Measurements from ENCODE around the gene TEX264.

The TEX264 gene

GRCh38 chr3:51750878-51751277 lies 79.8 kb downstream of the TEX264 start:
- DNase-seq (ENCODE audit: low read depth, low spot score): no peak

GRCh38 chr3:51751287-51751686 lies 80.2 kb downstream of the TEX264 start:
- DNase-seq (ENCODE audit: low read depth, low spot score): no peak

All from activated naive CD8-positive, alpha-beta T cell treated with anti-CD3 and anti-CD28 coated beads, Interleukin-2, amount 50 U/mL, for 16 hours (primary cell).